ENCODE measurements around the gene RASAL1. TPM values are rescaled to one million over a fixed set of nuclear protein-coding genes. Genes with fewer than 3 reads are reported as not detected.

Gene RASAL1
- total RNA-seq, 2 experiments from 2014 or later, result 2.6 to 3.2 TPM

- H3K27ac Mint-ChIP-seq, result no peak overlapping the region
- H3K9me3 Mint-ChIP-seq, result peaks cover 4% of the 10 kb centered on the region
- CTCF ChIA-PET, result interaction anchor here (1.9 kb wide), 1 partner anchor 18 kb away, joined by 5 read pairs; no protein-coding TSS in a partner anchor
- peaks cover 77% of the 10 kb centered on the region for H3K4me1 Mint-ChIP-seq (ENCODE audit: low read depth)
- H3K36me3 Mint-ChIP-seq (ENCODE audit: low read depth), result no peaks in the 10 kb centered on the region
- no peak overlapping the region for H3K4me3 Mint-ChIP-seq
- H3K27me3 Mint-ChIP-seq (ENCODE audit: low read depth), result no peaks in the 10 kb centered on the region
- intact Hi-C loops (cut with micrococcal nuclease), result loop anchor here (2.0 kb wide), 1 partner anchor 109 kb away; the partner anchor contains the start of gene OAS2
- DNase-seq, result no peak
Measured at GRCh38 chr12:113088037-113088436, 47.5 kb downstream of the RASAL1 start.

- H3K4me3 Mint-ChIP-seq, result no peak overlapping the region
- H3K27me3 Mint-ChIP-seq (ENCODE audit: low read depth), result no peaks in the 10 kb centered on the region
- H3K4me1 Mint-ChIP-seq (ENCODE audit: low read depth), result peaks cover 70% of the 10 kb centered on the region
- H3K27ac Mint-ChIP-seq, result peak overlapping the region; percentile 51
- intact Hi-C loops (cut with micrococcal nuclease), result no loop called here
- no peak for DNase-seq
- peaks cover 4% of the 10 kb centered on the region for H3K9me3 Mint-ChIP-seq
- CTCF ChIA-PET, result no interaction called here
- no peaks in the 10 kb centered on the region for H3K36me3 Mint-ChIP-seq (ENCODE audit: low read depth)
Measured at GRCh38 chr12:113087193-113087592, 48.4 kb downstream of the RASAL1 start.

GRCh38 chr12:113086249-113087164, 49.1 kb downstream of the RASAL1 start:
- Mint-ChIP-seq H3K4me3 (no peak overlapping the region), H3K9me3 (peaks cover 4% of the 10 kb centered on the region), H3K36me3 (ENCODE audit: low read depth) (no peaks in the 10 kb centered on the region), H3K4me1 (ENCODE audit: low read depth) (peaks cover 65% of the 10 kb centered on the region), H3K27ac (peak overlapping the region; percentile 51), H3K27me3 (ENCODE audit: low read depth) (no peaks in the 10 kb centered on the region)
- CTCF ChIA-PET, result interaction anchor here (0.7 kb wide), 1 partner anchor 186 kb away, joined by 3 read pairs; no protein-coding TSS in a partner anchor
- intact Hi-C loops (cut with micrococcal nuclease), result no loop called here
- DNase-seq, result peak; percentile 52

GRCh38 chr12:113083863-113084435, 51.6 kb downstream of the RASAL1 start:
- no peak for DNase-seq
- intact Hi-C loops (cut with micrococcal nuclease), result no loop called here
- peak overlapping the region; percentile 67 for H3K27ac Mint-ChIP-seq
- CTCF ChIA-PET, result no interaction called here
- H3K4me1 Mint-ChIP-seq (ENCODE audit: low read depth), result peaks cover 44% of the 10 kb centered on the region
- no peak overlapping the region for H3K4me3 Mint-ChIP-seq
- peaks cover 2% of the 10 kb centered on the region for H3K9me3 Mint-ChIP-seq
- no peaks in the 10 kb centered on the region for H3K27me3 Mint-ChIP-seq (ENCODE audit: low read depth)
- H3K36me3 Mint-ChIP-seq (ENCODE audit: low read depth), result no peaks in the 10 kb centered on the region

- intact Hi-C loops (cut with micrococcal nuclease), result no loop called here
- H3K4me1 Mint-ChIP-seq (ENCODE audit: low read depth), result peaks cover 37% of the 10 kb centered on the region
- DNase-seq, result no peak
- H3K27me3 Mint-ChIP-seq (ENCODE audit: low read depth), result no peaks in the 10 kb centered on the region
- CTCF ChIA-PET, result interaction anchor here (0.7 kb wide), 1 partner anchor 47 kb away, joined by 3 read pairs; no protein-coding TSS in a partner anchor
- no peaks in the 10 kb centered on the region for H3K36me3 Mint-ChIP-seq (ENCODE audit: low read depth)
- H3K4me3 Mint-ChIP-seq, result no peak overlapping the region
- H3K27ac Mint-ChIP-seq, result no peak overlapping the region
- no peaks in the 10 kb centered on the region for H3K9me3 Mint-ChIP-seq
Measured at GRCh38 chr12:113082486-113083148, 52.9 kb downstream of the RASAL1 start.

- no peak for DNase-seq
- Mint-ChIP-seq H3K4me1 (ENCODE audit: low read depth) (peaks cover 30% of the 10 kb centered on the region), H3K27me3 (ENCODE audit: low read depth) (no peaks in the 10 kb centered on the region), H3K4me3 (no peak overlapping the region), H3K36me3 (ENCODE audit: low read depth) (no peaks in the 10 kb centered on the region), H3K27ac (no peak overlapping the region), H3K9me3 (no peaks in the 10 kb centered on the region)
- CTCF ChIA-PET, result interaction anchor here (0.6 kb wide), 1 partner anchor 16 kb away, joined by 4 read pairs; no protein-coding TSS in a partner anchor
- intact Hi-C loops (cut with micrococcal nuclease), result no loop called here
Measured at GRCh38 chr12:113081873-113082272, 53.7 kb downstream of the RASAL1 start.

- no peak overlapping the region for H3K4me3 Mint-ChIP-seq
- no peak overlapping the region for H3K27ac Mint-ChIP-seq
- CTCF ChIA-PET, result no interaction called here
- intact Hi-C loops (cut with micrococcal nuclease), result no loop called here
- H3K27me3 Mint-ChIP-seq (ENCODE audit: low read depth), result no peaks in the 10 kb centered on the region
- peaks cover 36% of the 10 kb centered on the region for H3K4me1 Mint-ChIP-seq (ENCODE audit: low read depth)
- no peak for DNase-seq
- no peaks in the 10 kb centered on the region for H3K36me3 Mint-ChIP-seq (ENCODE audit: low read depth)
- no peaks in the 10 kb centered on the region for H3K9me3 Mint-ChIP-seq
Measured at GRCh38 chr12:113077859-113078255, 57.7 kb downstream of the RASAL1 start.

GRCh38 chr12:113077057-113077858, 58.3 kb downstream of the RASAL1 start:
- no peaks in the 10 kb centered on the region for H3K36me3 Mint-ChIP-seq (ENCODE audit: low read depth)
- no peak overlapping the region for H3K27ac Mint-ChIP-seq
- intact Hi-C loops (cut with micrococcal nuclease), result no loop called here
- no peaks in the 10 kb centered on the region for H3K9me3 Mint-ChIP-seq
- no peak for DNase-seq
- no peaks in the 10 kb centered on the region for H3K27me3 Mint-ChIP-seq (ENCODE audit: low read depth)
- peaks cover 36% of the 10 kb centered on the region for H3K4me1 Mint-ChIP-seq (ENCODE audit: low read depth)
- no peak overlapping the region for H3K4me3 Mint-ChIP-seq
- CTCF ChIA-PET, result no interaction called here

GRCh38 chr12:113075137-113075683, 60.4 kb downstream of the RASAL1 start:
- no peaks in the 10 kb centered on the region for H3K36me3 Mint-ChIP-seq (ENCODE audit: low read depth)
- H3K4me1 Mint-ChIP-seq (ENCODE audit: low read depth), result peaks cover 46% of the 10 kb centered on the region
- H3K4me3 Mint-ChIP-seq, result no peak overlapping the region
- peak; percentile 53 for DNase-seq
- CTCF ChIA-PET, result interaction anchor here (1.3 kb wide), 1 partner anchor 26 kb away, joined by 9 read pairs; no protein-coding TSS in a partner anchor
- intact Hi-C loops (cut with micrococcal nuclease), result no loop called here
- H3K27ac Mint-ChIP-seq, result peak overlapping the region; percentile 11
- no peaks in the 10 kb centered on the region for H3K9me3 Mint-ChIP-seq
- H3K27me3 Mint-ChIP-seq (ENCODE audit: low read depth), result no peaks in the 10 kb centered on the region

- CTCF ChIA-PET, result interaction anchor here (1.3 kb wide), 2 partner anchors 25 kb away, joined by 6 read pairs; no protein-coding TSS in a partner anchor
- H3K27me3 Mint-ChIP-seq (ENCODE audit: low read depth), result no peaks in the 10 kb centered on the region
- H3K27ac Mint-ChIP-seq, result no peak overlapping the region
- peaks cover 53% of the 10 kb centered on the region for H3K4me1 Mint-ChIP-seq (ENCODE audit: low read depth)
- no peaks in the 10 kb centered on the region for H3K36me3 Mint-ChIP-seq (ENCODE audit: low read depth)
- H3K4me3 Mint-ChIP-seq, result no peak overlapping the region
- DNase-seq, result no peak
- intact Hi-C loops (cut with micrococcal nuclease), result no loop called here
- no peaks in the 10 kb centered on the region for H3K9me3 Mint-ChIP-seq
Measured at GRCh38 chr12:113073586-113073985, 62.0 kb downstream of the RASAL1 start.

- Mint-ChIP-seq H3K4me3 (no peak overlapping the region), H3K36me3 (ENCODE audit: low read depth) (no peaks in the 10 kb centered on the region), H3K27ac (peak overlapping the region; percentile 57), H3K9me3 (no peaks in the 10 kb centered on the region), H3K27me3 (ENCODE audit: low read depth) (no peaks in the 10 kb centered on the region), H3K4me1 (ENCODE audit: low read depth) (peaks cover 56% of the 10 kb centered on the region)
- intact Hi-C loops (cut with micrococcal nuclease), result no loop called here
- CTCF ChIA-PET, result interaction anchor here (0.6 to 3.1 kb wide), 5 partner anchors 23 to 332 kb away, joined by 3 to 11 read pairs (median 6); partner anchors contain the start of gene SDS
- DNase-seq, result no peak
Measured at GRCh38 chr12:113072136-113072535, 63.4 kb downstream of the RASAL1 start.

Measured in activated naive CD4-positive, alpha-beta T cell treated with anti-CD3 and anti-CD28 coated beads for 36 hours (primary cell).